IMR-90 (cell line): ENCODE measurements around the gene L1TD1.

Experiments used
- CHD1 ChIP-seq: IDR thresholded peaks from 2 replicates; pipeline ENCODE4 v1.6.1; 2012; ENCODE audit warnings: low read depth, low read length, improper control_type of control experiment
- CTCF ChIP-seq: conservative IDR thresholded peaks from 2 replicates; pipeline ENCODE4 v1.5.1; 2012; ENCODE audit warnings: mild to moderate bottlenecking, low read depth, low read length, improper control_type of control experiment
- POLR2A ChIP-seq: IDR thresholded peaks from 2 replicates; pipeline ENCODE4 v1.6.1; 2012; ENCODE audit warnings: mild to moderate bottlenecking, low read depth, low read length
- RCOR1 ChIP-seq: IDR thresholded peaks from 2 replicates; pipeline ENCODE4 v1.6.1; 2012; ENCODE audit warnings: mild to moderate bottlenecking, low read length, improper control_type of control experiment; ENCODE audit not compliant: insufficient replicate concordance
- RFX5 ChIP-seq: IDR thresholded peaks from 2 replicates; pipeline ENCODE4 v1.8.0; 2012; ENCODE audit warnings: low read depth, mild to moderate bottlenecking, low read length, moderate library complexity

- no peak for TF ChIP-seq CHD1
- TF ChIP-seq CTCF = no peak
- no peak for TF ChIP-seq RFX5
- no peak for TF ChIP-seq RCOR1
- TF ChIP-seq POLR2A = no peak
Measured at GRCh38 chr1:62207187-62207586, 12.5 kb downstream of the L1TD1 start.
